Measurements from ENCODE around the gene NTN4. TPM values are rescaled to one million over a fixed set of nuclear protein-coding genes. Genes with fewer than 3 reads are reported as not detected.
A peak's percentile ranks its signal among the peaks of the same experiment; 100 is the strongest.

The NTN4 gene
- total and polyA plus RNA-seq, 4 donors: 3.2 to 30.5 (median 15.0) TPM

DNA sequence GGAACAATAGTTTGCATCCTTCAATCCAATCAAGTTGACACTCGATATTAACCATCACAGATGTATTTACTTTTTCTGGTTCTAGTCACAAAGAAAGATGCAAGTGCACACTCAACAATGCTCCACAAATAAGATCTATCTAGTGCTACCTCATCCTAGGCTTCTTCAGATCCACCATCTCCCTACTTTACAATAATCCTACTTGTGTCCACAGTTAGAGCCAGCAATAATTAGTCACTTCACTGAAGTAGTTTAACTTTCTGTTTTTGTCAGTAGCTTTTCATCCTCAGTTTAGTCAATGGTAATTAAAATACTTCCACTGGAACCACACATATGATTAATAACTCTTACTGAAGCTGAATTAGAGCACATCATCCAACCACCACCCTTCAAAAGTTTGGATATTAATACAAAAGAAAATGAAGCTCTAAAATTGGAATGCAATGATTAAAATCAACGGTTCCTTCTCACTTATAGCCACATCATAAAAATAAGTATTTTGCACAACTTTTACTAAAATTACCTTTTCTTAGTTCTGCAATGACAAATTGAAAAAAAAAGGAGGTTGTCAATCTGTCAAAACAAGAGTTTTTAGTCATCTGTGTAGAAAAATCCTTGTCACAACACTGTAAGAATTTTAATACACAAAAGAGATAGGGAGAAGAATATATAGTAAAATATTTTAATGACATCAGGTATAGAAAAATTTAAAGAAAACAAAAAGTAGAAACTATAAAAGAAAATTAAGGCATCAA lies 39.9 kb upstream of the NTN4 start (continued):
- TF ChIP-seq ZBTB33 (IDR thresholded peaks at IDR 0.05) (no peak), JUND (IDR thresholded peaks at IDR 0.05) (no peak), HNF4A (conservative IDR thresholded peaks at IDR 0.05) (no peak), TAF1 (conservative IDR thresholded peaks at IDR 0.05) (no peak), HNF4G (IDR thresholded peaks at IDR 0.05) (no peak), GABPA (IDR thresholded peaks at IDR 0.05 in 1 of 2, conservative IDR thresholded peaks at IDR 0.05 in 1 of 2) (no peak)
- TF ChIP-seq, protein P1, sequence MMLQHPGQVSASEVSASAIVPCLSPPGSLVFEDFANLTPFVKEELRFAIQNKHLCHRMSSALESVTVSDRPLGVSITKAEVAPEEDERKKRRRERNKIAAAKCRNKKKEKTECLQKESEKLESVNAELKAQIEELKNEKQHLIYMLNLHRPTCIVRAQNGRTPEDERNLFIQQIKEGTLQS (IDR thresholded peaks at IDR 0.05): no peak

- Histone ChIP-seq H3K4me3 (ENCODE audit: low read depth in 1 of 3, low read length in 3 of 3) (no peak overlapping the region), H3K27me3 (ENCODE audit: control insufficient read depth in 4 of 4, insufficient read depth in 4 of 4, low read length in 3 of 4) (no peaks in the 10 kb centered on the region), H3K9ac (ENCODE audit: low read depth in 1 of 2, low read length in 2 of 2) (no peak overlapping the region), H3K36me3 (ENCODE audit: control insufficient read depth in 4 of 4, insufficient read depth in 3 of 4, low read depth in 1 of 4, low read length in 3 of 4) (no peaks in the 10 kb centered on the region), H3K4me1 (ENCODE audit: control insufficient read depth in 4 of 4, insufficient read depth in 4 of 4, low read length in 3 of 4) (peaks cover 7 to 15% (median 11%) of the 10 kb centered on the region in 4 donors), H3K9me3 (ENCODE audit: control insufficient read depth in 4 of 4, low read length in 3 of 4) (no peaks in the 10 kb centered on the region), H3K27ac (ENCODE audit: low read depth in 1 of 2, low read length in 2 of 2) (peak overlapping the region; percentile 33 to 70)
- TF ChIP-seq, protein P2, sequence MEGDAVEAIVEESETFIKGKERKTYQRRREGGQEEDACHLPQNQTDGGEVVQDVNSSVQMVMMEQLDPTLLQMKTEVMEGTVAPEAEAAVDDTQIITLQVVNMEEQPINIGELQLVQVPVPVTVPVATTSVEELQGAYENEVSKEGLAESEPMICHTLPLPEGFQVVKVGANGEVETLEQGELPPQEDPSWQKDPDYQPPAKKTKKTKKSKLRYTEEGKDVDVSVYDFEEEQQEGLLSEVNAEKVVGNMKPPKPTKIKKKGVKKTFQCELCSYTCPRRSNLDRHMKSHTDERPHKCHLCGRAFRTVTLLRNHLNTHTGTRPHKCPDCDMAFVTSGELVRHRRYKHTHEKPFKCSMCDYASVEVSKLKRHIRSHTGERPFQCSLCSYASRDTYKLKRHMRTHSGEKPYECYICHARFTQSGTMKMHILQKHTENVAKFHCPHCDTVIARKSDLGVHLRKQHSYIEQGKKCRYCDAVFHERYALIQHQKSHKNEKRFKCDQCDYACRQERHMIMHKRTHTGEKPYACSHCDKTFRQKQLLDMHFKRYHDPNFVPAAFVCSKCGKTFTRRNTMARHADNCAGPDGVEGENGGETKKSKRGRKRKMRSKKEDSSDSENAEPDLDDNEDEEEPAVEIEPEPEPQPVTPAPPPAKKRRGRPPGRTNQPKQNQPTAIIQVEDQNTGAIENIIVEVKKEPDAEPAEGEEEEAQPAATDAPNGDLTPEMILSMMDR (IDR thresholded peaks at IDR 0.05; ENCODE audit: low read depth, low read length, missing input control): no peak
- TF ChIP-seq FOXA1 (IDR thresholded peaks at IDR 0.05): no peak
- TF ChIP-seq GABPA (IDR thresholded peaks at IDR 0.05 in 1 of 2, conservative IDR thresholded peaks at IDR 0.05 in 1 of 2): no peak
- TF ChIP-seq ZBTB33 (IDR thresholded peaks at IDR 0.05): peak; percentile 65
- TF ChIP-seq YY1 (IDR thresholded peaks at IDR 0.05): peak; percentile 80
- TF ChIP-seq NR2F2 (IDR thresholded peaks at IDR 0.05): no peak
- TF ChIP-seq TAF1 (conservative IDR thresholded peaks at IDR 0.05): no peak
- TF ChIP-seq RAD21 (IDR thresholded peaks at IDR 0.05): peak; percentile 18 to 41
- TF ChIP-seq HNF4G (IDR thresholded peaks at IDR 0.05): peak; percentile 41
- TF ChIP-seq REST (IDR thresholded peaks at IDR 0.05): peak; percentile 35
- TF ChIP-seq SP1 (IDR thresholded peaks at IDR 0.05): peak; percentile 72
- TF ChIP-seq, protein P1 (IDR thresholded peaks at IDR 0.05): peak; percentile 37
- TF ChIP-seq FOXA2 (IDR thresholded peaks at IDR 0.05): peak; percentile 71
- peak; percentile 87 to 90 for TF ChIP-seq HNF4A (conservative IDR thresholded peaks at IDR 0.05)
- TF ChIP-seq JUND (IDR thresholded peaks at IDR 0.05): peak; percentile 44 to 62
- TF ChIP-seq RXRA (IDR thresholded peaks at IDR 0.05): peak; percentile 47 to 82
- peak; percentile 70 for TF ChIP-seq MAX (IDR thresholded peaks at IDR 0.05)
- TF ChIP-seq EGR1 (IDR thresholded peaks at IDR 0.05; ENCODE audit: low read depth in 2 of 2): no peak
- DNase-seq (ENCODE audit: low spot score): no peak
Observed at GRCh38 chr12:95829395-95829794, 38.8 kb upstream of the NTN4 start.

All from liver (tissue), 9 donors.